ENCODE data around the gene SMARCB1.
A peak's percentile ranks its signal among the peaks of the same experiment; 100 is the strongest.
"Not testable (repeated sequence)": the region's sequence is repeated elsewhere in the genome, so short reads cannot be mapped to it uniquely, and the experiment has no call there.

Gene SMARCB1

DNA sequence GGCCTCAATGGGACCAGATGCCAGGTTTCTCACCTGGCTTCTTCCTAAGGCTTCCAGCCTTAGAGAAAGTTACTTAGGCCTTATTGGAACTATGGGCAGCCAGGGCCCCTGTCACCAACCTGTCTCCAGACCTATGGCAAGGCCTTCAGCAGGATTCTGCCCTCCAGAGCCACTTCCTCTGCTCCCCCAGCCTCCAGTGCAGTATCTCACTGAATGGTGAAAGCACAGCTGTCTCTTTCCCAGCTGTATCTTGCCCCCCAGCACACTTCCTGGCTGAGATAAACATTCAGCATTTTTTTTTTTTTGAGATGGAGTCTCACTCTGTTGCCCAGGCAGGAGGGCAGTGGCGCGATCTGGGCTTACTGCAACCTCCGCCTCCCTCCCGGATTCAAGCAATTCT lies 72.4 kb downstream of the SMARCB1 start:
- peak in 1 of 10 donors; percentile 67 for DNase-seq
- intact Hi-C loops (cut with DNase I) = no loop called here

DNA sequence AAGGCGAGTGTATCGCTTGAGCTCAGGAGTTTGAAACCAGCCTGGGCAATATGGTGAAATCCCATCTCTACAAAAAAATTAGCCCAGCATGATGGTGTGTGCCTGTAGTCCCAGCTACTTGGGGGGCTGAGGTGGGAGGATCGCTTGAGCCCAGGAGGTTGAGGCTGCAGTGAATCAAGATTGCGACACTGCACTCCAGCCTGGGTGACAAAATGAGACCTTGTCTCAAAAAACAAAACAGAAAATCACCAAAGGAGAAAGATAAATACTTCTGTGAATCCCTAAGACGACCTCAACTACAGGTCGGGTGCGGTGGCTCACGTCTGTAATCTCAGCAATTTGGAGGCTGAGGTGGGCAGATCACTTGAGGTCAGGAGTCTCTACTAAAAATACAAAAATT lies 73.4 kb downstream of the SMARCB1 start:
- peak in 1 of 10 donors; percentile 18 for DNase-seq
- intact Hi-C loops (cut with DNase I) = not testable (repeated sequence)

DNA sequence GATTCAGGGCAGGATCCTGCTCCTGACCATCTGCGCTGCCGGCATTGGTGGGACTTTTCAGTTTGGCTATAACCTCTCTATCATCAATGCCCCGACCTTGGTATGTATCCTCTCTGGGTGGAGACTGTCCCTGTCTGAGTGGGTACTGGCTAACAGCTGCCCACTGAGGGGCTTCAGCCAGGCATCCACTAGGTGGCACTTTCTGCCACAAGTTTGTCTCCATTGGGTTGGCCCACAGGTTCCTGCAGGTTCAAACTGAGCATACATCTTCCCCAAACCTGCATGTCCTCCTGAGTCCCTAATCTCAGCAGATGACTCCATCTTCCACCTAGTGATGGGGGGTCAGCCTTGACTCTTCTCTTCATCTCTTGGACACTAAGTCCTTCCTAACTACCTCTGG lies 75.3 kb downstream of the SMARCB1 start:
- intact Hi-C loops (cut with DNase I) = no loop called here
- peak in 2 of 10 donors; percentile 39 to 81 for DNase-seq

DNA sequence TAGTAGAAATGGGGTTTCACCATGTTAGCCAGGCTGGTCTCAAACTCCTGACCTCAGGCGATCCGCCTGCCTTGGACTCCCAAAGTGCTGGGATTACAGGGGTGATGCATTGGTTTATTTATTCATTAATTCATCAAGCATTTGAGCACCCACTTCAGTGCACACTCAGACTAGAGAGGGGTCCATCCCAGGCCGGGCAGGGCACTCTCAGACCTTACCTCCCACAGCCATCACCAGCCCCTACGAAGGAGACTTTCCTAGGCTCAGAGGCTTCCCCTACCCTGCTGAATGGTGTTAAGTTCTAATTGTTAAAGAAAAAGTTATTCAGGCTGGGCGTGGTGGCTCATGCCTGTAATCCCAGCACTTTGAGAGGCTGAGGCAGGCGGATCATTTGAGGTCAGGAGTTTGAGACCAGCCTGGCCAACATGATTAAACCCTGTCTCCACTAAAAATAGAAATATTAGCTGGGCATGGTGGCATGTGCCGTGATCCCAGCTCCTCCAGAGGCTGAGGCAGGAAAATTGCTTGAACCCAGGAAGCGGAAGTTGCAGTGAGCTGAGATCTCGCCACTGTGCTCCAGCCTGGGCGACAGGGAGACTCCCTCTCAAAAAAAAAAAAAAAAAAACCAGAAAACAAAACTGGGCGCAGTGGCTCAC lies 77.9 kb downstream of the SMARCB1 start:
- intact Hi-C loops (cut with DNase I) = not testable (repeated sequence)
- DNase-seq = peak in 1 of 10 donors; percentile 45

DNA sequence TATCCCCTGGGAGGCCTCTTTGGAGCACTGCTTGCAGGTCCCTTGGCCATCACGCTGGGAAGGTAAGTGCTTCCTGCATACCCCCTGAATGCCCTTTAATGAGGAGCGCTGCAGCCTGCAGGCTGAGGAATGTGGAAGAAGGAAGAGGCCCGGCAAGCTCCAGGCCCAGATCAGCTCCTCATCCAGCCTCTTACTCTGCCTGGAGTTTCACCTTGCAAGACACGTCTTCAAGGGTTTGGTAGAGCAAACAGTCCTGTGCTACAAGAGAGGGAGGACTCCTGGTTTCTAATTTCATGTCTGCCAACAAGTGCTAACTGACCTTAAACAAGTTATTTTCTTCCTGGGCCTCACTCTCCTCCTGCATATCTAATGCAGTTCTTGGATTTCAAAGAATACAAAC lies 81.8 kb downstream of the SMARCB1 start:
- intact Hi-C loops (cut with DNase I) = no loop called here
- no peak for DNase-seq

DNA sequence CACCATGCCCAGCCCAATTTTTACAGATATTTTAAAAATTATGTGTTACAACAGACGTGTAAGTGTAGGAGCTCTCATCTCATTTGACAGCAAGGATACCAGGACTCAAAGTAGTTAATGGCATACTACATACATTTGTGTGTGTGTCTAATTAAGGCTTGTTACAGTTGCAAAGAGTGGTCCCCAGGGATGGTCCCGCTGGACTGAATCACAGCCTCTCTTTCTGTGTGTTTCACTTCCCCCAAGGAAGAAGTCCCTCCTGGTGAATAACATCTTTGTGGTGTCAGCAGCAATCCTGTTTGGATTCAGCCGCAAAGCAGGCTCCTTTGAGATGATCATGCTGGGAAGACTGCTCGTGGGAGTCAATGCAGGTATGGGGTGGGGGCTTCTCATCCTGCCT lies 88.1 kb downstream of the SMARCB1 start:
- intact Hi-C loops (cut with DNase I) = no loop called here
- peak in 1 of 10 donors; percentile 3 for DNase-seq

DNA sequence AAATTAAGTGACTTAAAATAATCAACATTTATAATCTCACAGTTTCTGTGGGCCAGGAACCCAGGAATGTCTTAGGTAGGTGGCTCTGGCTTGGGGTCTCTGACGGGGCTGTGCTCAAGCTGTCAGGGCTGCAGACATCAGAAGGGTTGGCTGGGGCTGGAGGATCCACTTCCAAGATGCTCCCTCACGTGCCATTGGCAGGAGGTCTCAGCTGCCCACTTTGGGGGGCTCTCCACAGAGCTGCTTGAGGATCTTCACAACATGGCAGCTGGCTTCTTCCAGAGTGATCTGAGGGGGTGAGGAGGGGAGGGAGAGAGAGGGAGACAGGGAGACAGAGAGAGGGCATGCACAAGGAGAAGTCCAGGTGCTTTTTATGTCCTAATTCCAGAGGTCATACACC lies 89.0 kb downstream of the SMARCB1 start:
- DNase-seq = peak in 2 of 10 donors; percentile 26 to 54
- intact Hi-C loops (cut with DNase I) = no loop called here

DNA sequence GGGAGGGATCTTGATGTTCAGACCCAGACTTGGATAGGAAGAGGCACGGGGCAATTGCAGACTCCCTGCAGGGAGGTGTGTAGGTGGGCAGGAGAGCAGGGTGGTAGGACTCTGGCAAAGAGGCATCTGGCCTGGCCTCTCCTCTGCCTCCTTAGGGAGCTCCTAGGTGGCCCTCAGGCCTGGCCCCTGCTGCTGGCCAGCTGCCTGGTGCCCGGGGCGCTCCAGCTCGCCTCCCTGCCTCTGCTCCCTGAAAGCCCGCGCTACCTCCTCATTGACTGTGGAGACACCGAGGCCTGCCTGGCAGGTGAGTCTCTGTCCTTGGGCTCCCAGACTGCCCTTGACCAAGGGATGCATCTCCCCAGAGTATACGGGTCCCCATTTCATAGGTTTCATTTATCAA lies 90.8 kb downstream of the SMARCB1 start:
- DNase-seq = peak in 2 of 10 donors; percentile 37 to 62
- intact Hi-C loops (cut with DNase I) = no loop called here

DNA sequence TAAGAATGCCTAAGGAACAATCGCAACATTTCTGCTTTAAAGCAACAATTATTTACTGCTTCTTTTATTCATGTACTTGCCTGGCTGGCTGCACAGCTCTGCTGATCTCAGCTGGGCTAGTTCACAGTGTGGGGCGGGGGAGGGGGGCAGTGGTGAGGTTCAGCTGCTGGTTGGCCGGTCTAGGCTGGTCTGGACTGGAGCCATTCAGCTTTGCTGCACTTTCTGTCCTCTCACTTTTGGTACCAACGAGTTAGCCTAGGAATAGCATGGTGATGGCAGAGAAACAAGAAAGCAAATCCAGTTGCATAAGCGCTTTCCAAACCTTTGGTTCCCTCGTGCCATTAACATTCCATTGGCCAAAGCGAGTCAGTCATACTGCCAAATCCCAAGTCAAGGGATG lies 91.5 kb downstream of the SMARCB1 start:
- peak in 3 of 10 donors; percentile 27 to 59 (median 59) for DNase-seq
- intact Hi-C loops (cut with DNase I) = no loop called here

DNA sequence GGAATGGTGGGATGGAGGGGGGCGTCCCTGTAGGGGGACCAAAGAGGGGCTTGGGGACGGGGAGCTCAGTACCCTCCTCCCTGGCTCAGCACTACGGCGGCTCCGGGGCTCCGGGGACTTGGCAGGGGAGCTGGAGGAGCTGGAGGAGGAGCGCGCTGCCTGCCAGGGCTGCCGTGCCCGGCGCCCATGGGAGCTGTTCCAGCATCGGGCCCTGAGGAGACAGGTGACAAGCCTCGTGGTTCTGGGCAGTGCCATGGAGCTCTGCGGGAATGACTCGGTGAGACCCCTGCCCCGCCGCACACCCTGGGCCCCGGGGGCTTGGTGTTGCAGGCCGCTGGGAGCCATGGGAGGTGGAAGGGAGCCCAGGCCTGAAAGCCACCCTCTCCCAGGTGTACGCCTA lies 95.6 kb downstream of the SMARCB1 start:
- DNase-seq = peak in 1 of 10 donors; percentile 69
- intact Hi-C loops (cut with DNase I) = no loop called here

DNA sequence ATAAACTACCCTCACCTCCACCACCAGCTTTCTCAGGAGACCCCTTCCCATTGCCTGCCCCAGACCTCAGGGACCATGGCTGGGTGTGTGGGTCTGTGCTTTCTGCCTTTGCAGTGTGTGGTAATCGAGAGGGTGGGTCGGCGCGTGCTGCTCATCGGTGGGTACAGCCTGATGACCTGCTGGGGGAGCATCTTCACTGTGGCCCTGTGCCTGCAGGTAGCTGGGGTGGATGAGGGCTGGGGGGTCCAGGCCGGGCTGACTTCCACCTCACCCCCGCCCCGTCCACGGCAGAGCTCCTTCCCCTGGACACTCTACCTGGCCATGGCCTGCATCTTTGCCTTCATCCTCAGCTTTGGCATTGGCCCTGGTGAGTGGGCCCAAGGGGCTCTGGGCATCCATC lies 96.9 kb downstream of the SMARCB1 start:
- intact Hi-C loops (cut with DNase I) = no loop called here
- DNase-seq = peak in 1 of 10 donors; percentile 47

DNA sequence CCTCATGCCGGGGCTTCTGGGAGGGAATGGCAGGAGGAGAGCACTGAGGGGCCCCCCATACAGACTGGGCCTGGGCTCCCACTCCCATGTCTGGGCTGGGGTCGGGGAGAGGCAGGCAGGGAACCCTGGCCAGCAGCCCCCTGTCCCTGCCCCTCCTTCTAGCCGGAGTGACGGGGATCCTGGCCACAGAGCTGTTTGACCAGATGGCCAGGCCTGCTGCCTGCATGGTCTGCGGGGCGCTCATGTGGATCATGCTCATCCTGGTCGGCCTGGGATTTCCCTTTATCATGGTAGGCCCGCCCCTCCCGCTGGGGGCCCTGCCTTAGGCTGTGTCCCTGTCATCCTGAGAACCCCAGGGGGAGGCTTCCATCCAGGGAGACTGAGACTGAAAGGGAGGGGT lies 97.4 kb downstream of the SMARCB1 start:
- peak in 2 of 10 donors; percentile 39 to 72 for DNase-seq
- intact Hi-C loops (cut with DNase I) = no loop called here

Data from posterior cingulate gyrus (tissue), 11 donors.